ENCODE results near the gene FAM240A. TPM values are rescaled to one million over a fixed set of nuclear protein-coding genes. Genes with fewer than 3 reads are reported as not detected.

The FAM240A gene
- total and polyA plus RNA-seq, 3 experiments from 2014 or later = not detected

GRCh38 chr3:46672349-46672695 lies 60.0 kb downstream of the FAM240A start:
- Mint-ChIP-seq H3K4me1 (no peaks in the 10 kb centered on the region), H3K27me3 (peaks cover 0 to under 1% of the 10 kb centered on the region in 2 donors), H3K9me3 (no peaks in the 10 kb centered on the region), H3K4me3 (no peak overlapping the region), H3K27ac (no peak overlapping the region), H3K36me3 (peaks cover 0 to 1% (median 0%) of the 10 kb centered on the region in 3 donors)
- no peaks in the 10 kb centered on the region for H3K27me3 ChIP-seq (ENCODE audit: insufficient read depth, low read length, poor library complexity, severe bottlenecking)
- no peak overlapping the region for H3K4me3 ChIP-seq (ENCODE audit: low read length)
- H3K4me1 ChIP-seq (ENCODE audit: insufficient read depth, low read length) = no peaks in the 10 kb centered on the region
- no peaks in the 10 kb centered on the region for H3K36me3 ChIP-seq (ENCODE audit: insufficient read depth, low read length)
- no peaks in the 10 kb centered on the region for H3K9me3 ChIP-seq (ENCODE audit: low read length)
- ChIA-PET POLR2A (no interaction called here), CTCF (no interaction called here)
- DNase-seq = no peak
- no peak overlapping the region for H3K27ac ChIP-seq (ENCODE audit: low read depth, low read length)

- no peaks in the 10 kb centered on the region for H3K4me1 ChIP-seq (ENCODE audit: insufficient read depth, low read length)
- ChIA-PET CTCF (interaction anchor here (1.1 kb wide), 1 partner anchor 18 kb away, joined by 3 read pairs; no protein-coding TSS in a partner anchor), POLR2A (no interaction called here)
- H3K27ac Mint-ChIP-seq = peak overlapping the region in 1 of 8 donors; percentile 47
- H3K27me3 ChIP-seq (ENCODE audit: insufficient read depth, low read length, poor library complexity, severe bottlenecking) = no peaks in the 10 kb centered on the region
- no peaks in the 10 kb centered on the region for H3K9me3 ChIP-seq (ENCODE audit: low read length)
- H3K27me3 Mint-ChIP-seq = peaks cover 0 to 2% of the 10 kb centered on the region in 2 donors
- no peak overlapping the region for H3K27ac ChIP-seq (ENCODE audit: low read depth, low read length)
- no peaks in the 10 kb centered on the region for H3K36me3 ChIP-seq (ENCODE audit: insufficient read depth, low read length)
- no peak overlapping the region for H3K4me3 Mint-ChIP-seq
- H3K9me3 Mint-ChIP-seq = no peaks in the 10 kb centered on the region
- peak in 1 of 5 donors; percentile 23 for DNase-seq
- H3K4me3 ChIP-seq (ENCODE audit: low read length) = no peak overlapping the region
- peaks cover 0 to 1% (median 0%) of the 10 kb centered on the region in 3 donors for H3K36me3 Mint-ChIP-seq
- no peaks in the 10 kb centered on the region for H3K4me1 Mint-ChIP-seq
Measured at GRCh38 chr3:46673151-46674030, 61.1 kb downstream of the FAM240A start.

DNA sequence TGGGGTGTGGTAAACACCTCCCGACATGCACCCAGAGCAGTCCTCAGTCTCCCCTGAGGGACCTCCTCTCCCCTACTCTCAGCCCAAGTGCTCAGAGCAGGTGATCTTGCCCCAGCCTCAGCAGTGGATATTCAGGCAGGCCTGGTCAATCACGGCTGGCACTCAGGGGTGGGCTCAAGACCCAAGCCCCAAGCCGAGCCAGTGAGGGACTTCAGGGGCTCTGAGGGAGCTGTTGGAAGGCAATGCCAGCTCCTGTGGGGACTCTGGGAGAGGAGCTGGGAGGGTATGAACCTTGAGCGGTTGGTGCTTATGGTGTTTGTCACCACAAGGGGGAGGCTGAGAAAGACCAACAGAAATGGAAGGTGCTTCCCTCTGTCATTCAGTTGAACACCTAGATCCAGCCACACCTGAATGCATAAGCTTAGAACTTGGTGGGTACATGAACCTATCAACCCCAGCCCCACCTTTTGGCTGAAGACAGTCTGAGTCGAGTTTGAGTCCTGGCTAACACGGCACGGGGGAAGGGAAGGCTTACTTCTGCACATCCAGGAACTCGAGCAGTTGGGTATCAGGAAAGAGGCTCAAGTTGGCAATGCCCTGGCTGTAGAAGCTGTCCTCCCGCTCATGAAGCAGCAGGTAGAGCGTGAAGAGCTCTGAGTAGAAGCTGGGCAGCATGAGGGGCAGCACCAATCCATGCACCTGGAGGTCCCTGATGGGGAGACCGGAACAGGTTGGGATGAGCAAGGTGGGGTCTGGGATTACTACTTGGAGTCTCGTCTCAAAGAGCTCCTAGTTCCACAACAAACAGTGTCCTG lies 61.9 kb downstream of the FAM240A start:
- Mint-ChIP-seq H3K27ac (peak overlapping the region in 1 of 8 donors; percentile 89), H3K9me3 (no peaks in the 10 kb centered on the region), H3K4me3 (no peak overlapping the region), H3K27me3 (peaks cover 0 to 2% of the 10 kb centered on the region in 2 donors), H3K4me1 (no peaks in the 10 kb centered on the region), H3K36me3 (peaks cover 0 to 1% (median 0%) of the 10 kb centered on the region in 3 donors)
- Histone ChIP-seq H3K4me1 (ENCODE audit: insufficient read depth, low read length) (no peaks in the 10 kb centered on the region), H3K9me3 (ENCODE audit: low read length) (no peaks in the 10 kb centered on the region), H3K27me3 (ENCODE audit: insufficient read depth, low read length, poor library complexity, severe bottlenecking) (no peaks in the 10 kb centered on the region), H3K27ac (ENCODE audit: low read depth, low read length) (no peak overlapping the region), H3K4me3 (ENCODE audit: low read length) (no peak overlapping the region), H3K36me3 (ENCODE audit: insufficient read depth, low read length) (no peaks in the 10 kb centered on the region)
- ChIA-PET POLR2A (no interaction called here), CTCF (interaction anchor here (1.1 kb wide), 1 partner anchor 17 kb away, joined by 3 read pairs; no protein-coding TSS in a partner anchor)
- peak in 1 of 5 donors; percentile 10 for DNase-seq

DNA sequence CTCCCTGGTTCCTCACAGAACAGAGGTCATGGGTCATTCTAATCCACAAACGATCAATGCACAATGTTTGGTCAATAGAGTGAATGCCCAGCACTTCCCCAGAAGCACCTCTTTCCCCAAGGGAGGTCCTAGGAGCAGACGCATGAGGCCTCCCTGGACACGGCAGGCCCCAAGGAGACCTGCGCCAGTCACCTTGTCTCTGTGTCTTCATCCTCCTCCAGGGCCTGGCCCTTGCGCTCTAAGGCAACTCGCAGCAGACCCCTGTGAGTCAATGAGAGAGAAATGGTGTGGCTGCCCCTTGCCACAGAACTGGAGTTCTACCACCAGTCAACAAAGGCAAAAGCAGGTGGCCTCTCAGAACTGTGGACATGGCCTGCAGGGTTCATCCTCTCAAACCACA lies 63.1 kb downstream of the FAM240A start:
- no peaks in the 10 kb centered on the region for H3K4me1 Mint-ChIP-seq
- Histone ChIP-seq H3K27me3 (ENCODE audit: insufficient read depth, low read length, poor library complexity, severe bottlenecking) (no peaks in the 10 kb centered on the region), H3K4me1 (ENCODE audit: insufficient read depth, low read length) (no peaks in the 10 kb centered on the region), H3K9me3 (ENCODE audit: low read length) (no peaks in the 10 kb centered on the region), H3K4me3 (ENCODE audit: low read length) (no peak overlapping the region), H3K36me3 (ENCODE audit: insufficient read depth, low read length) (no peaks in the 10 kb centered on the region), H3K27ac (ENCODE audit: low read depth, low read length) (no peak overlapping the region)
- no peak for DNase-seq
- peaks cover 0 to 4% (median 0%) of the 10 kb centered on the region in 3 donors for H3K36me3 Mint-ChIP-seq
- CTCF ChIA-PET = no interaction called here
- peaks cover 0 to 2% of the 10 kb centered on the region in 2 donors for H3K27me3 Mint-ChIP-seq
- H3K27ac Mint-ChIP-seq = no peak overlapping the region
- POLR2A ChIA-PET = no interaction called here
- no peak overlapping the region for H3K4me3 Mint-ChIP-seq
- no peaks in the 10 kb centered on the region for H3K9me3 Mint-ChIP-seq

Other genes with a start within 250 kb of the FAM240A start
- 1 to 10 TPM; 2.6 to 3.4 TPM for gene CCR5, start 241.6 kb upstream of the FAM240A start, total RNA-seq
- gene CCR5, start 241.6 kb upstream of the FAM240A start, polyA plus RNA-seq = 29.2 TPM
- 1 to 10 TPM; 2.7 to 3.0 TPM for gene CCRL2, start 205.3 kb upstream of the FAM240A start, total RNA-seq
- 2.3 TPM for gene CCRL2, start 205.3 kb upstream of the FAM240A start, polyA plus RNA-seq
- not detected for gene LTF, start 147.6 kb upstream of the FAM240A start, total RNA-seq
- gene LTF, start 147.6 kb upstream of the FAM240A start, polyA plus RNA-seq = not detected
- gene RTP3, start 114.5 kb upstream of the FAM240A start, total RNA-seq = not detected
- gene RTP3, start 114.5 kb upstream of the FAM240A start, polyA plus RNA-seq = not detected
- under 1 TPM; 0.04 TPM for gene LRRC2, start 46.2 kb upstream of the FAM240A start, total RNA-seq
- not detected for gene LRRC2, start 46.2 kb upstream of the FAM240A start, polyA plus RNA-seq
- gene ALS2CL, start 81.2 kb downstream of the FAM240A start, total RNA-seq = under 1 TPM; 0.84 to 0.96 TPM
- 1.2 TPM for gene ALS2CL, start 81.2 kb downstream of the FAM240A start, polyA plus RNA-seq
- gene TMIE, start 88.9 kb downstream of the FAM240A start, total RNA-seq = under 1 TPM in 1 of 2 experiments, not detected in 1; 0.16 TPM
- 0.67 TPM for gene TMIE, start 88.9 kb downstream of the FAM240A start, polyA plus RNA-seq
- gene PRSS50, start 105.3 kb downstream of the FAM240A start, total RNA-seq = not detected
- gene PRSS50, start 105.3 kb downstream of the FAM240A start, polyA plus RNA-seq = 0.13 TPM